Effector memory CD4-positive, alpha-beta T cell (primary cell): Measurements from ENCODE around the gene SIPA1L2.

ENCODE experiments used
- DNase-seq, 3 donors: peaks; one replicate each; pipeline ENCODE4 v3.0.0-alpha.2; 2020
- H3K27ac ChIP-seq: 2 replicates; pipeline ENCODE4 v1.7.0; 2013; ENCODE audit warnings: mild to moderate bottlenecking, low read length, moderate library complexity; ENCODE audit not compliant: insufficient read depth, poor library complexity, severe bottlenecking
- H3K27me3 ChIP-seq: replicated peaks from 2 replicates; pipeline ENCODE4 v1.7.0; 2013; ENCODE audit warnings: mild to moderate bottlenecking, low read length; ENCODE audit not compliant: insufficient read depth, control insufficient read depth, poor library complexity, severe bottlenecking
- H3K36me3 ChIP-seq: 2 replicates; pipeline ENCODE4 v1.7.0; 2013; ENCODE audit warnings: mild to moderate bottlenecking, low read length, moderate library complexity; ENCODE audit not compliant: control insufficient read depth, insufficient read depth
- H3K4me1 ChIP-seq: 2 replicates; pipeline ENCODE4 v1.7.0; 2013; ENCODE audit warnings: low read length, mild to moderate bottlenecking; ENCODE audit not compliant: control insufficient read depth, insufficient read depth, poor library complexity, severe bottlenecking
- H3K4me3 ChIP-seq: 2 replicates; pipeline ENCODE4 v1.7.0; 2013; ENCODE audit warnings: low read length, low read depth, mild to moderate bottlenecking; ENCODE audit not compliant: insufficient read depth, poor library complexity, severe bottlenecking
- H3K9me3 ChIP-seq: 2 replicates; pipeline ENCODE4 v1.7.0; 2013; ENCODE audit warnings: mild to moderate bottlenecking, low read length, moderate library complexity; ENCODE audit not compliant: control insufficient read depth
- total RNA-seq, 3 donors: gene quantifications; one replicate each; lab custom pipeline; 2026; lab: John Stamatoyannopoulos, UW

The SIPA1L2 gene, protein sequence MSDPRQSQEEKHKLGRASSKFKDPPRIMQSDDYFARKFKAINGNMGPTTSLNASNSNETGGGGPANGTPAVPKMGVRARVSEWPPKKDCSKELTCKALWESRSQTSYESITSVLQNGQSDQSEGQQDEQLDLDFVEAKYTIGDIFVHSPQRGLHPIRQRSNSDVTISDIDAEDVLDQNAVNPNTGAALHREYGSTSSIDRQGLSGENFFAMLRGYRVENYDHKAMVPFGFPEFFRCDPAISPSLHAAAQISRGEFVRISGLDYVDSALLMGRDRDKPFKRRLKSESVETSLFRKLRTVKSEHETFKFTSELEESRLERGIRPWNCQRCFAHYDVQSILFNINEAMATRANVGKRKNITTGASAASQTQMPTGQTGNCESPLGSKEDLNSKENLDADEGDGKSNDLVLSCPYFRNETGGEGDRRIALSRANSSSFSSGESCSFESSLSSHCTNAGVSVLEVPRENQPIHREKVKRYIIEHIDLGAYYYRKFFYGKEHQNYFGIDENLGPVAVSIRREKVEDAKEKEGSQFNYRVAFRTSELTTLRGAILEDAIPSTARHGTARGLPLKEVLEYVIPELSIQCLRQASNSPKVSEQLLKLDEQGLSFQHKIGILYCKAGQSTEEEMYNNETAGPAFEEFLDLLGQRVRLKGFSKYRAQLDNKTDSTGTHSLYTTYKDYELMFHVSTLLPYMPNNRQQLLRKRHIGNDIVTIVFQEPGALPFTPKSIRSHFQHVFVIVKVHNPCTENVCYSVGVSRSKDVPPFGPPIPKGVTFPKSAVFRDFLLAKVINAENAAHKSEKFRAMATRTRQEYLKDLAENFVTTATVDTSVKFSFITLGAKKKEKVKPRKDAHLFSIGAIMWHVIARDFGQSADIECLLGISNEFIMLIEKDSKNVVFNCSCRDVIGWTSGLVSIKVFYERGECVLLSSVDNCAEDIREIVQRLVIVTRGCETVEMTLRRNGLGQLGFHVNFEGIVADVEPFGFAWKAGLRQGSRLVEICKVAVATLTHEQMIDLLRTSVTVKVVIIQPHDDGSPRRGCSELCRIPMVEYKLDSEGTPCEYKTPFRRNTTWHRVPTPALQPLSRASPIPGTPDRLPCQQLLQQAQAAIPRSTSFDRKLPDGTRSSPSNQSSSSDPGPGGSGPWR (N-terminal part only)
- 5.4 to 32.6 (median 9.5) reads per million in 3 donors for total RNA-seq

DNA sequence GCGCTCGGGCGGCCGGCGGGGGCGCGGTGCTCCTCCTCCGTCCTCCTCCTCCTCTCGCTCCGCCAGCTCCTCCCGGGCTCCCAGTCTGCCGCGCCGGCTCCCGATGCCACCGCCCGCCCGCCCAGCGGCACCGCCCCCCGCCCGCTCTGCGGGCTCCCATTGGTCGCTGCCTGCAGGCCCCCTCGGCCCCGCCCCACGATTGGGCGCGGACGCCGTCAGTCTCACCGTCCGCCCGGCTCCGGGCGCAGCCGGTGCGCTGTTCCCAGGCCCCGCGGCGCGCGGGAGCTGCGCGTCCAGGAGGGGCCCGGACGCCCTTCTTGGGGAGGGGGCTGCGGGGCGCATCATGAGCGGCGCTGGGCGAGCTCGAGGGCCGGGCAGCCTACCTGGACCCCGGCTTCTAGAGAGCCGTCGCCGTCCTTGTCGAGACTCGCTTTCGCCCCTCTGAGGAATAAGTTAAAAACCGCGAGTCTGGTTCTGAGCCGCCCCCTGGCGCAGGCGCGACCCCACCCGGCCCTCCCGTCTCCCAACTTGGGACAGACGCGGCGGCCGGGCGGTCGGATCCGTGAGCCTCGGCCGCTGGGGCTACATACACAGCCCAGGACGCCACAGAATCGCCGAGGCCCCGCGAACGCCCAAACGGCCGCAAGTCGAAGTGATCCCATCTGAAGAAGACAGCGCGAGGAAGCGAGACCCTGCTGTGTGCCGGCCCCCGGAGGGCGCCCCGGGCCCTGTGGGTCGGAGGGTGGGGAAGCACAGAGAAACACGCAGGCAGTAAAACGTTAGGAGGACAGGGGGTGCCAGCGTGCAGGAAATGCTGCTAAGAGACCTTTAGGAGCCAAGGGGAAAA is at the start of gene SIPA1L2:
Gene SIPA1L2, minus strand, starts transcription at position 87 of the 847 bp plus-strand sequence. CDS start 114,794 bp downstream, outside the sequence.
- Histone ChIP-seq H3K4me1 (peaks cover 10% of the 10 kb centered on the region), H3K36me3 (no peaks in the 10 kb centered on the region), H3K4me3 (peak within 1 kb of the TSS; percentile 67), H3K27me3 (no peaks in the 10 kb centered on the region), H3K27ac (no peak within 1 kb of the TSS), H3K9me3 (no peaks in the 10 kb centered on the region)
- peak; percentile 68 to 74 (median 73) for DNase-seq

DNA sequence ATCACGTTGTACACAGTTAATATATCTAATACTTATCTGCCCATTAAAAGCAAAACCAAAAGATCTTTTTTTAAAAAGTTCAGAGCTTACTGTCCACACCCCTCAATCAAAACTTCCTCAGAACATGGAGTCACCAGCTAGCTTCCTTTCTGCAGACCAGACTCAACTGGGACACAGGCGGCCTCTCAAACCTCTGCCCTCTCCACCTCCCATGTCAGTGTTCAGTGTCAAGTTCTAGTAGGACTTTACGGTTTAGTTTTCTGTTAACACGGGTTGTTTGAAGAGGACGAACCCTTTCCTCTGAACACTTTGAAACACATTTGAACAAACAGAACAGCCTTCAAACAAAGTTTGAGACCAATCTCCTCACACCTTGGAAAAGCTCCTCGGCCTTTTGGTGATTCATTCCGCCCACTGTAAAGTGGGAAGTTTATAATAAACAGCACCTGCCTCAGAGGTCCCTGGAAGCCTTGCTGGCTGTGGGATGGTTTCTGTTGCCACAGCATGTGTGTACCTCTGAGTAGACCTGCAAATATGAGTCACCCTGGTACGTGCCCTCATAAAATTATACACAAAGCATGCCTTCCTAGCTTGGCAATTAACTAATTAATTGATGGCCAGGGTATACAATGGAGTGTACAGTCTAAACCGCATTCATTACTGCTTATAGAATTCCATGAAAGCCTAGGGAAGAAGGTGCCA is 48.4 kb upstream of the SIPA1L2 start:
- Histone ChIP-seq H3K4me3 (no peak overlapping the region), H3K9me3 (no peaks in the 10 kb centered on the region), H3K27me3 (no peaks in the 10 kb centered on the region), H3K4me1 (no peaks in the 10 kb centered on the region), H3K27ac (no peak overlapping the region), H3K36me3 (no peaks in the 10 kb centered on the region)
- DNase-seq, result no peak

DNA sequence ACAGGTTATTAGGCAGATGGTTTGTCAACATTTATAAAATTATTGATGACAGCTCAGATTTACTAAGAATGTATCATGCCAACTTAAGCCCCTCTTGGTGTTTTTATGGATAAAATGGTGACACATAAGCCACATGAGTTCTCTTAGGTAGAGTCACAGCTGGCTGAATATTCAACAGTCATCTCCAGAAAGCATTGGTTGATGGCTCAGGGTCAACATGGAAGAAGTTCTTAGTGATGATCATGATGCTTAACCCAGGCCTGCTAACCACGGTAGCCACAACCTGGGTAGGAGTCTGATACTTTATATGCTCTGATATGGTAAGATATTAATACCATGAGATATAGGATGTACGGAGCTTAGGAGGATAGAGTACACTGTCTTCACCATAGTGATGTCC is 46.4 kb upstream of the SIPA1L2 start:
- Histone ChIP-seq H3K4me1 (no peaks in the 10 kb centered on the region), H3K9me3 (no peaks in the 10 kb centered on the region), H3K36me3 (no peaks in the 10 kb centered on the region), H3K27ac (no peak overlapping the region), H3K27me3 (no peaks in the 10 kb centered on the region), H3K4me3 (no peak overlapping the region)
- DNase-seq, result no peak

DNA sequence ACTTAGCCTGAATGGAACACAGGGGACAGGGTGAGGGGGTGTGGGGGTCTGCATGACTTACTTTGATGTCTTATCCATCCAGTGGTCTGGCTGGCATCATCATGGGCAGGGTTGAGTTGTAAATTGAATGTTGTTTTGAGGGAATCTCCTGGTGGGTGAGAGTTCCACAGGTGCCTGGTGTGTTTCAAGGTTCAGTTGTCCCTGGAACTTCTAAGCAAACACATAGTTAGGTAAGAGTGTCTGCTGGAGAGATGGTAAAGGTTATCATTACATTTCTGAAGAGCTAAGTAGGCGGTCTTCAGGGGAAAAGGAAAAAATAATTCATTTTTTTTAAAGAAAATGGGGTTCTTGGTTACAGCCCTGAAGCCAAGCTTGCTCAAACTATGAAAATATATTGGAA is 46.0 kb upstream of the SIPA1L2 start:
- Histone ChIP-seq H3K4me3 (no peak overlapping the region), H3K27me3 (no peaks in the 10 kb centered on the region), H3K27ac (no peak overlapping the region), H3K36me3 (no peaks in the 10 kb centered on the region), H3K4me1 (no peaks in the 10 kb centered on the region), H3K9me3 (no peaks in the 10 kb centered on the region)
- DNase-seq, result no peak

DNA sequence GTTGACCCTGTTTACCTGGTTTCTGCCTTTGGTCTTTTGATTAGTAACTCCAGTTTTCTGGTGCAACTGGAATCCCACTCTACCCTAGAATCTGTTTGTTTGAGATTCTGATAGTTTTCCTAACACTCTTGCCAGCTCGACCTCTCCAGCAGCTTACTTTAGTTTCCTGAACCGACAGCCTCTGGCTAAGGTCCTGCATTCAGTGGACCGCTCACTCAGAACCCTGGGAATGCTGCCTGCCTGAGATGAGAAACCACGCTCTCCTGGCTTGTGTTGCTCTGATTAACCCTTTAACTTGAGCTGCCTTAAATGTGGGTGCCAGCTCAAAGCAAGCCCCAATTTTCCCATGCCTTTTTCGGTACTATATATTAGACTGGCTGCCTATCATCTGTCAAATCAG is 45.3 kb upstream of the SIPA1L2 start:
- no peak overlapping the region for H3K4me3 ChIP-seq
- H3K36me3 ChIP-seq, result no peaks in the 10 kb centered on the region
- no peaks in the 10 kb centered on the region for H3K27me3 ChIP-seq
- no peak for DNase-seq
- no peak overlapping the region for H3K27ac ChIP-seq
- no peaks in the 10 kb centered on the region for H3K9me3 ChIP-seq
- H3K4me1 ChIP-seq, result no peaks in the 10 kb centered on the region

DNA sequence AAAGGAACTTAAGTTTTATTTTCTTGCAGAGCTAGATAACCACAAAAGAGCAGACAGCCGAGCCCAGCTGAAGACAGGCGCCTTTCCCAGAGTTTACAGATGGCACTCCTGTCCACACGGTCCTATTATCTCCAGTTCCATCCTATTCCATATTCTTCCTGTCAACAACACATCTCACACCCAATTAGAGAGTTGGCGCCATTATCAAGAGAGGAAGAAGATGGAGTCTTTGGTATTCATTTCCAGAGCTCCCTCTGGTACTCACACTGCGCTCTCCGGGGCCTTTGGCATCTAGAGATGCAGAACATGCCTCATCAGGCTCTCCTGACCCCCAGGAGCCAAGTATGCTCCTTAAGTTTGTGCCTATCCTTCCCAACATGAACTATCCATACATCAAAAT is 43.3 kb upstream of the SIPA1L2 start:
- H3K27me3 ChIP-seq, result no peaks in the 10 kb centered on the region
- no peak overlapping the region for H3K4me3 ChIP-seq

DNA sequence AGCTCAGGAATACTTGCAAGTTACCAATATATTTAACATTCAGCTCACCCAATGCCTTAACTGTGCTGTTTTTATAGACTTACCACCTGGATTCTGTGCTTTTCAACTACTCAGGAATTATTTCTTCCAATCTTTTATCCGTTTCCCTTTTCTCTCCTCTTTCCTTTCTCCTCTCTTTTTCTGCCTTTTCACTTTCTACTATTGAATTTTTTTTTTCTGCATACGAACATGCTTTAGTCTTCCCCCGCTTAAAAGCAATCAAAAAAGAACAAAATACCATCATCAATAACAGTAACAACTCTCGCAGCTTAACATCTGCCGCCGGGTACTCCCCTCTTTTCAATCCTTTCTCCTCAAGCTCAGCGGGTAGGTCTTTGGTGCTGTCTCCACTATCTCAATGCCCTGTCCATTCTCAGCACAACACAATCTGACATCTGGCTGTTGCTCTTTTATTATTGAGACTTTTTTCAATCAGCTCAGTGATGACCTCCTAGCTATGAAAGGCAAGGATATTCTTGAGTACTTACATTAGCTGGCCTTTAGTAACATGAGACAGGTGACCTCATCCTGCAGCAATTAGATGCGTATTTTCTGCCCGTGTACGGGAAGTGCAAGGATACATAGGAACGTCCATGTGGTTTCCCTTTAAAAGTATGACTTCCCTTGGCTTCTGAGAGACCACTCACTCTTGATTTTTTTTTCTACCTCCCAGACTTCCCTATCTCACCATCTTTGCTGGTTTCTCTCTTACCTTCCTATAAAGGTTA is 40.2 kb upstream of the SIPA1L2 start:
- no peak overlapping the region for H3K27ac ChIP-seq
- no peak for DNase-seq

More for the DNA sequence above, 43.3 kb upstream of the SIPA1L2 start:
- Histone ChIP-seq H3K36me3 (no peaks in the 10 kb centered on the region), H3K4me1 (no peaks in the 10 kb centered on the region), H3K9me3 (no peaks in the 10 kb centered on the region), H3K27ac (no peak overlapping the region)
- DNase-seq, result no peak

DNA sequence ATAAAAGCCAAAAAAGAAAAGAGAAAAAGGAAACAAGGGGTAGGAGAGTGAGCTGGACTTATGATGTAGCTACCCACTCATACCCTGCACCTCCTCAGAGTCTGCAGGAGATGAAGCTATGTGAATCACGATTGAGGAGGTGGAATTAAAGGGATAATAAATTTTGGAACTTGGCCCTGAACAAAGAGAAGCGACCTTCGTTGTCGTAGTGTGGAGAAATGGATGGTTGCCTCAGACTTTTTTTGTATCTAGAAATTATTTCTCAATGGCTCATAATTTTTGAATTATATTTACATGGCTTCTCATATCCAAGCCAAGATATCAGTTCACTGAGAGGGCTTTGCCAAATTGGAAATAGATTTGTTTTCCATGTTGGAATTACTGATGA is 37.8 kb upstream of the SIPA1L2 start:
- Histone ChIP-seq H3K27me3 (no peaks in the 10 kb centered on the region), H3K27ac (no peak overlapping the region), H3K4me1 (no peaks in the 10 kb centered on the region), H3K36me3 (no peaks in the 10 kb centered on the region), H3K4me3 (no peak overlapping the region), H3K9me3 (no peaks in the 10 kb centered on the region)
- DNase-seq, result no peak

More for the DNA sequence above, 40.2 kb upstream of the SIPA1L2 start:
- H3K27me3 ChIP-seq, result no peaks in the 10 kb centered on the region
- no peaks in the 10 kb centered on the region for H3K9me3 ChIP-seq
- H3K4me3 ChIP-seq, result no peak overlapping the region
- no peaks in the 10 kb centered on the region for H3K4me1 ChIP-seq
- no peaks in the 10 kb centered on the region for H3K36me3 ChIP-seq
